ENCODE data around the gene FBXL4.

DNA sequence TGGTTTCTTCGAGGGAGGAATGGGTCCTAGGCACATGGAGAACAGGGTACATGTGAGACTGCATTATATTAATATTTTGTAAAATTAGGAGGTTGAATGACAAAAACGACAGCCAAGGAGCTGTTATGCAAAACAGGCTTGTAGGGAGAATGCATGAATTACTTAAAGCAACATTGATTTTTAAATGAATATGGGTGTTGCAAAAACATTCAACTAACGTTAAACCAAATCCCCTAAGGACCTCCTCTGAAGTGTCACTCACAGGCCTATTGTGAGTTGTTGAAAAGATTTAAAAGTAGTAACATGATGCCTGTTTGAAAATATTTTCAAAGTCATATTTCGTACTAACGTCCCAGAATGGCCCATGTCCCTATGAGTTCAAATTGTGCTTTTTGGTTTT is 21.9 kb downstream of the FBXL4 start:
- TF ChIP-seq, protein P1, sequence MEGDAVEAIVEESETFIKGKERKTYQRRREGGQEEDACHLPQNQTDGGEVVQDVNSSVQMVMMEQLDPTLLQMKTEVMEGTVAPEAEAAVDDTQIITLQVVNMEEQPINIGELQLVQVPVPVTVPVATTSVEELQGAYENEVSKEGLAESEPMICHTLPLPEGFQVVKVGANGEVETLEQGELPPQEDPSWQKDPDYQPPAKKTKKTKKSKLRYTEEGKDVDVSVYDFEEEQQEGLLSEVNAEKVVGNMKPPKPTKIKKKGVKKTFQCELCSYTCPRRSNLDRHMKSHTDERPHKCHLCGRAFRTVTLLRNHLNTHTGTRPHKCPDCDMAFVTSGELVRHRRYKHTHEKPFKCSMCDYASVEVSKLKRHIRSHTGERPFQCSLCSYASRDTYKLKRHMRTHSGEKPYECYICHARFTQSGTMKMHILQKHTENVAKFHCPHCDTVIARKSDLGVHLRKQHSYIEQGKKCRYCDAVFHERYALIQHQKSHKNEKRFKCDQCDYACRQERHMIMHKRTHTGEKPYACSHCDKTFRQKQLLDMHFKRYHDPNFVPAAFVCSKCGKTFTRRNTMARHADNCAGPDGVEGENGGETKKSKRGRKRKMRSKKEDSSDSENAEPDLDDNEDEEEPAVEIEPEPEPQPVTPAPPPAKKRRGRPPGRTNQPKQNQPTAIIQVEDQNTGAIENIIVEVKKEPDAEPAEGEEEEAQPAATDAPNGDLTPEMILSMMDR (IDR thresholded peaks at IDR 0.05; ENCODE audit: low read depth, low read length, poor library complexity, severe bottlenecking), result no peak
- TF ChIP-seq EZH2phosphoT487 (IDR thresholded peaks at IDR 0.05; ENCODE audit: borderline replicate concordance, low read length), result no peak
